NCI-H146 treated with DMSO at 0.1 percent for 48 hours (cell line): ENCODE measurements around the gene GRIK4.

Experiments
- DNase-seq: peaks from one replicate; lab custom pipeline; 2025; ENCODE audit not compliant: unreplicated experiment; lab: John Stamatoyannopoulos, UW

The GRIK4 gene

GRCh38 chr11:120896687-120897086, 385.1 kb downstream of the GRIK4 start:
- no peak for DNase-seq

GRCh38 chr11:120898568-120898967, 387.0 kb downstream of the GRIK4 start:
- DNase-seq: no peak

GRCh38 chr11:120899720-120900119, 388.2 kb downstream of the GRIK4 start:
- no peak for DNase-seq

GRCh38 chr11:120900643-120901042, 389.1 kb downstream of the GRIK4 start:
- no peak for DNase-seq

DNA sequence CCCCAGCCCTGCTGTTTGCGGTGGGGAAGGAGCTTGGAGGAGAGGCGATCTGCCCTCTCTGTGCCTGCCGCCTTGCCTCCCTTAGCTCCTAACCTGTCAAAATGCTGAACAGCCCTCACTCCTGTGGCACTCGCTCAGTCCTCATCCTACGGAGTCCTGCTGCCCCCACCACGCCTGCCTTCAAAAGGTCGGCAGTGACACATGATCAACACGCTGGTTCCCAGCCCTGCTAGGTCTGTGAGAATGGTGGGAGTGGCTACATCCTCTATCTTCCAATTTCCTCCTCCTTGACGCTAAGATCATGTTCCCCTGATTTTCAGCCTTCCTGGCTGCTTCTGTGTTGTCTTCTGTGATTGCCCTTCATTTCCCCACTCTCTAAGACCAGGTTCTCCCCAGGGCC, 392.1 kb downstream of the GRIK4 start:
- no peak for DNase-seq

GRCh38 chr11:120904116-120904515, 392.6 kb downstream of the GRIK4 start:
- no peak for DNase-seq

DNA sequence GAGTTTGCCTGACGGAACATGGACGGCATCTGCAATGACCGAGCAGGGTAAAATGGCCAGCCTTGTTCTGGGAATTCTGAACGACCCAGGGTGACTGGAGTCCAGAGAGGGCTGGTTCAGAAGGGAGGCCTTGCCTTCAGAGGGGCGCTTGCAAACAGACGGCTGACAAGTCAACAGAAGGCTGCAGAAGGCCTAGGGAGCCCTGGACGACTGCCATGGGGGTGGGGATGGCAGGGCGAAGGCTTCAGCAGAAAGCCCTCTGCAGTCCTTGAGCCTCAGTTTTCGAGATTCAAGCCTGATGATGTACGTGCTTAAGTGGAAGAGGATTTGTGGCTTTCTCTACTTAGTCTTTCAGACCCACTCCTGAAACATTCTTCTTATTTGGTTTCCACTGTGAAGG, 395.2 kb downstream of the GRIK4 start:
- DNase-seq: no peak

DNA sequence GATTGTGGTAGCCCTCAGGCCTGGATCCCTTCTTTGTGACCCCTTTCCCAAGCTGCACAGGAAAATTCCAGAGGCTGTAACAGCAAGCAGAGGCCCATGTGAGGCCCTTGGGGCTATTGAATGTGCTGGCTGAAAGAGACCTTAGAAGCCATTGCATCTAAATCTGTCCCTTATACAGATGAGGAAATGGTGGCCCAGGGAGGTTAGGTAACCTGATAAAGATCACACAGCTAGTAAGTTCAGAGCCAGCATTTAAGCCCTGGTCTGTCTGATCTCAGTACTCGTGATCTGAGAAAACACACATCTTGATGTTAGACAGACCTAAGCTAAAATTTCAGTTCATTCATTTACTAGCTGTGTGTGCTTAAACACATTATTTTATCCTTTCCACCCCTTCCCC, 396.4 kb downstream of the GRIK4 start:
- DNase-seq: no peak

DNA sequence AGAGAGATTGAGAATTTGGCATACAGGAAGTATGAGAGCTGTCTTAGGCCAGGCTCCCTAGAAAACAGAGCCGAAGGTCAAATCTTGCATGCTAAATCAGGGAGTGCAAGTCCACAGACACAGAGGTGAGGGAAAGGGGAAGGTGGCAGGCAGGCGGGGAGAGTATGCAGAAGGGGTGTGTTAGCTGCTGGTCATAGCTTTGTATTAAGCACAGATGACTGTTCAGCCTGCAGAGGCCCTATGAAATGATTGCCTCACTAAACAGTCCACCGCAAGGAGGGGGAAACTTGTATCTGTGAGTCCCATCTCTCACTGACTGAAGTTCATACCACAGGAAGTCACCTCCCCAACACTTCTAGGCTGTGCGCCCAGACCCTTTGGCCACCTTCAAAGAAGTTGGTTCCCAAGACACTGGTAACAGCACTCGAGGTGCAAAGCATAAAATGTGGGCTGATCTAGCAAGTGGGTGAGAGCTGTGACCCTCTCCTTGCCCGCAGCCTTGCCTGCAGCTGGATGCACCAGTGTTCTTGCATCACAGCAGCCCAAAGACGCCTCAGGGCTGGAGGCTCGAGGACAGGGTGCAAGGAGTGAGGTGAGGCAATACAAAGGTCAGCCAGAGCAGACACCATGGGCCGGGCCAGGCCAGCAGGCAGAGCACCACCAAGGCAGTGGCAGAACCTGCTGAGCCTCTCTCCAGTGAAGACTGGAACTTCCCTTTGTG, 397.1 kb downstream of the GRIK4 start:
- DNase-seq: no peak

GRCh38 chr11:120909676-120910416, 398.3 kb downstream of the GRIK4 start:
- no peak for DNase-seq

DNA sequence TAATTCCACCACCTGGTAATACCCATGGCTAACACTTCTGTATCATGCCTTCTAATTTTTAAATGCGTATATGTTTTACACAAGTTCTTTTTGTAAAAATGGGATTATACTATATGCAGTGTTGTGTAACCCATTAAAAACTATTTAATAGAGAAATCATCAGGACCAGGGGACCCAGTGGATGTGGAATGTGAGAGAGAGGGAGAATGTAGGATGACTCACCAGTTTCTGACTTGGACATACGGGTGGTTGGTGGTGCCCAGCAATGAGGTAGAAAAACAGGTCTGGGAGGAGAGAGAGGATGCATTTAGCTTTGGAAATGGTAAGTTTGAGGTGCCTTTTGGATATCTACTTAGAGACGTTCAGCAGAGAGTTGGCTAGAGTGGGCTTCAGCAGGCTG, 400.4 kb downstream of the GRIK4 start:
- no peak for DNase-seq

- no peak for DNase-seq
Observed at GRCh38 chr11:120912504-120912903, 401.0 kb downstream of the GRIK4 start.

DNA sequence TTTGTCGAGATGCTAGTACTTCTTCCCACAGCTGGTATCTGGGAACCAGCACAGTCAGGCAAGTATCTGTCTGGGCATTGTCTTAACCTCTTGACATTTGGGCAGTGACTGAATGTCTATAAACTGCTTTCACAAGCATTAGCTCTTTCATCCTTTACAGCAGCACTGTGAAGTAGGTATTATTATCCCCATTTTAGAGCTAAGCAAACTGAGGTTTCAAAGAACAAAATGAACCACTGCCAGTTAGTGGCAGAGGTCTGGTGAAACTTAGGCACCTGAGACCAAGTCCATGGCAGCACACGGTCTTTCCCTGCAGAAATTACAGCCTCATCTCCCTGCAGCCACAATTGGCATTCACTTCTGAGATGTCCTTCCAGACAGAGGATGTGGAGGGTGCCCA, 401.4 kb downstream of the GRIK4 start:
- DNase-seq: no peak

DNA sequence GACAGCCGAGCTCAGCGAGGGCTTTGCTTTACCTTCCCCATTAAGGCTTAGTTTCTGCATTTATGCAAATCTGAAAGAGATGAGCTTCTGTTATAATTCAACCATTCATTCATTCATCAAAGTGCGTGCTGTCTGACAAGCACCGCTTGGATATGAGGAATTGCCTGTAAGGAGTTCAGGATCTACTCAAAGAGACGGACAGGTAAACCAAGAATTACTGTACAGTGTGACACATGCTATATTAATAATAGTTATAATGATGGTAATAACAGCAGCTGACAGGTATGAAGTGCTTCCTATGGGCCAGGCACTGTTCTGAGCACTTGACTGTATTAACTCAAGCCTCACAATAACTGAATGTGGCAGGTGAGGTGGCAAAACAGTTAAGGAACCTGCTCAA, 402.5 kb downstream of the GRIK4 start:
- DNase-seq: no peak

DNA sequence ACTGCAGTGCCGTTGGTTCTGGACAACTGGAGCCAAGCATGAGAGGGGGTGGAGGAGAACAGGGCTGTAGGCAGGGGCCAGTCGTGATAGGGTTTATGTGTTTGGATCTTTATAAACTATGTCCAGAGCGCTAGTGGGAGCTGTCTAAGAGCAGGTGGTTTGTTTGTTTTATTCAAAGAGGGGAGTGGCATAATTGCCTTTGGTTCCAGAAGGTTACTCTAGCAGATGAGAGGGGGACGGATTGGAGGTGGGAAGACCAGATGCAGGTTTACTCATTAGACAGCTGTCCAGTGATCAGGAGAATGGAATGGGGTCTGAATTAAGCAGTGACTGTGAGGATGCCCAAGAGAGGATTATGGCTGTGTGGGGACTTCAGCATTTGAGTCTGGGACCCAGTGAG, 403.1 kb downstream of the GRIK4 start:
- no peak for DNase-seq

- DNase-seq: no peak
Observed at GRCh38 chr11:120917559-120918239, 406.2 kb downstream of the GRIK4 start.

DNA sequence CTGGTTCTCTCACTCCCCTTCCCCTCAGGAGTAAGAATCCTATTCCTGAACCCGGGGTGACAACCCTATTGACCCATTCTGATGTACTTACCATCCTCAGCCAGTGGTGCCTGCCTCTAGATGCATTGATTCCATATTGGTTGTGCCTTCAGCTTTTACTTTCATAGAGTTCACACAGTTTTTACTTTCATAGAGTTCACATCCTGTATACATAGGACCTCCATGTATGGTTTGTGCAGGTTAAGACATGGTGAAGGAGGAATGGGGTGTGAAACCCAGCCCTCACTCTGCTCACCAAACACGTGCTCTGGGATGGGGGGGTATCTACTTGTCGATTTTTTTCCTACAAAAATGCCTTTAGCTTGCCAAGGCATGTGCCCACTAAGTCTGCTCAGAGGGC, 406.7 kb downstream of the GRIK4 start:
- DNase-seq: no peak

DNA sequence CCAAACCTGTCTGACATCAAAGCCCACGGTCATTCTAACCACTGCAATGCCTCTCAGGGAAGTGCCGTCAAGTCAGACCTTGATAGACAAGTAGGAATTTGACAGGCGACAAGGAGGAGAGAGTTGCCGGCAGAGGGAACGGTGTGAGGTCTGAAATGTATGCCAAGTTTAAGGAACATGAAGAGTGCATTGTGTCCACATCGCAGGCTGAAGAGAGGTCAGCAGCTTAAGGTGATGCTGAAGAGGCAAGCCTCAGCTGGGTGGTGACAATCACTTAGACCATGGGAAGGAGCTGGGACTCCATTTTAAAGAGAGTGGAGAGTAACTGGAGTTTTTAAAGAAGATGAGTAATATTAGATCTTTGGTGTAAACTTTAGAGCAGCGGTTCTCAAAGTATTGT, 407.5 kb downstream of the GRIK4 start:
- no peak for DNase-seq

GRCh38 chr11:120919566-120919965, 408.0 kb downstream of the GRIK4 start:
- DNase-seq: no peak

DNA sequence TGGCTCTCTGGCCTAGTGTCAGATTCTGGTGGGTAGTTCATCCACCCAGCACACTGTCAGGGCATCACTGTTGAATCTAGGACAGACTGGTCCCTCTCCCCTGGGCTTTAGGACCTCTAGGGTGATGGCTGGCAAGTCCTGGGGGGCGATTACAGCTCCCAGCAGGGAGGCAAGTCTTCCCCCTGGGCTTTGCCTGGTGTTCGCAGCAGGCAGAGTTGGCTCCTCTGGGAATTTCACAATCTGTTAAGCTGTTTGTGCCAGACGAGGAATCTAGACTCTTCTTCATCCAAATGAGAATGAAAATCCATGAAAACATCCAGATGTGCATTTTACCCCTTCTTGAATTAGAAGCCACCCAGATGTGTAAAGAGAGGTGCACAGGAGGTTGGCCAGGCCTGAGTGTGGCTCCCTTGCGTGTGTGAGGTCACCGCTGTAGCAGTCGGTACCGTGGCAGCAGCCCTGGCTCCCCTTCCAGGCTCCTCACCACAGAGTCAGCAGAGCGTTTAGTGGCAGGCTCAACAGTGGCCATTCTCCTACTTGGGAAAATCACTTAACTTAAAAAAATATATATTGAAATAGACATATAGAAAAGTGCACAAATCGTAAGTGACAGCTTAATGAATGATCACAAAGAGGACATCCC, 412.4 kb downstream of the GRIK4 start:
- no peak for DNase-seq

DNA sequence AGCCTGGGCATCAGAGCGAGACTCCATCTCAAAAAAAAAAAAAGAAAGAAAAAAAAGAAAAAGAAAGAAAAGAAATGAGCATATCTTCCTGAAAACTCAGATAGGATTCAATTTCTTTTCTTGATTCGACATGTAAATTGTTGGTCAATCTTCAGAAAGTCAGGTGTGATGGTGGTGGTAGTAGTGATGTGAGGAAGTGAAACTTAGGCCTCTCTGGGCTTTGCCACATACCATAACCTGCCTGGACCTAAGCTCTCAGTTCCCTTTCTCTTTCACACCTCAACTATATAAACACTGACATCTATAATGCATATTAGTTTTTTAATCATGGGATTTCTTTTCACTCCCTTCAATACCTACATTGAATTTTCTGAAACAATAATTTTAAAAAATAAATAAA, 414.4 kb downstream of the GRIK4 start:
- DNase-seq: no peak

DNA sequence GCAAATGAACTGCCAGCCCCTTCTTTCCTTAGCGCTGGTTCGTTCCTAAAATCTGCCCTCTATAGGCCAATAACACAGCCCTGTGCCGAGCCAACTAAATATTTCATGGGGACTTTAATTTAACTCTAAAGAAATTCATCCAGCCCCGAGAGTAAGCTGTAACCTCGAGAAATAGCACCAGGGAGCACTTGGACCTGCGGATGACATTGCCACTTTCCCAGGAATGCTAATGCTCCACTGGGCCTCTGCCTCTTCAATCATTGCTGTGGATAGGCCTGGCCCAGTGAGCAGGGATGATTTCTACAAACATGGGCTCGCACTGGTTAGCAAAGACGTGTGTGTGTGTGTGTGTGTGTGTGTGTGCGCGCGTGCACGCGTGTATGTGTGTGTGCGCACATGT, 417.1 kb downstream of the GRIK4 start:
- DNase-seq: no peak
